GM23338 (cell line): ENCODE data around the gene FGFBP1. TPM values are rescaled to one million over a fixed set of nuclear protein-coding genes. Genes with fewer than 3 reads are reported as not detected.

ENCODE experiments used
- ATAC-seq: fragments of 200-7000 bp; cut with Tn5 transposase; 3 replicates; pipeline ENCODE4 v1.9.1; 2020
- DNase-seq: peaks from one replicate; pipeline ENCODE4 v3.0.0-alpha.2; 2015; ENCODE audit warnings: low spot score
- H2AFZ ChIP-seq: fragments of 200-600 bp; sonication (generic); 2 replicates; pipeline ENCODE4 v1.8.0; 2016; ENCODE audit warnings: antibody characterized with exemption, mild to moderate bottlenecking, moderate library complexity
- H3F3A ChIP-seq: fragments of 200-600 bp; sonication (generic); replicated peaks from 2 replicates; pipeline ENCODE4 v1.8.0; 2017; ENCODE audit warnings: antibody characterized with exemption, mixed run types, low read depth
- H3K27ac ChIP-seq: fragments of 200-600 bp; sonication (generic); 2 replicates; pipeline ENCODE4 v1.6.1; 2016; ENCODE audit warnings: low read depth
- H3K27me3 ChIP-seq: fragments of 200-600 bp; sonication (generic); 2 replicates; pipeline ENCODE4 v1.8.0; 2016; ENCODE audit warnings: mild to moderate bottlenecking, mixed run types, moderate library complexity; ENCODE audit not compliant: insufficient read depth
- H3K36me3 ChIP-seq: fragments of 200-600 bp; sonication (generic); 2 replicates; pipeline ENCODE4 v1.8.0; 2016; ENCODE audit warnings: mild to moderate bottlenecking; ENCODE audit not compliant: insufficient read depth
- H3K4me1 ChIP-seq: fragments of 200-600 bp; sonication (generic); 2 replicates; pipeline ENCODE4 v1.8.0; 2016; ENCODE audit warnings: mild to moderate bottlenecking, moderate library complexity; ENCODE audit not compliant: insufficient read depth
- H3K4me2 ChIP-seq: fragments of 200-600 bp; sonication (generic); 2 replicates; pipeline ENCODE4 v1.7.1; 2017; ENCODE audit warnings: mixed run types
- H3K4me3 ChIP-seq: fragments of 200-600 bp; sonication (generic); 2 replicates; pipeline ENCODE4 v1.6.1; 2016; ENCODE audit warnings: mixed run types
- H3K79me2 ChIP-seq: fragments of 200-600 bp; sonication (generic); replicated peaks from 2 replicates; pipeline ENCODE4 v1.8.0; 2017; ENCODE audit warnings: mild to moderate bottlenecking; ENCODE audit not compliant: insufficient read depth
- H3K9me2 ChIP-seq: fragments of 200-600 bp; sonication (generic); 2 replicates; pipeline ENCODE4 v1.8.0; 2017; ENCODE audit not compliant: insufficient read depth
- H4K20me1 ChIP-seq: fragments of 200-600 bp; sonication (generic); replicated peaks from 2 replicates; pipeline ENCODE4 v1.8.0; 2017; ENCODE audit warnings: mild to moderate bottlenecking; ENCODE audit not compliant: insufficient read depth
- H3K27ac Mint-ChIP-seq: 2 replicates; pipeline ENCODE4 v1.8.0; 2020; ENCODE audit warnings: inconsistent platforms, mild to moderate bottlenecking, moderate library complexity, mixed read lengths
- H3K27me3 Mint-ChIP-seq: 3 replicates; pipeline ENCODE4 v1.8.0; 2022; ENCODE audit warnings: low read depth, mild to moderate bottlenecking, moderate library complexity, mixed read lengths, inconsistent platforms; ENCODE audit not compliant: insufficient read depth, poor library complexity
- H3K36me3 Mint-ChIP-seq: 3 replicates; pipeline ENCODE4 v1.8.0; 2021; ENCODE audit warnings: low read depth, mild to moderate bottlenecking, inconsistent platforms, moderate library complexity, mixed read lengths
- H3K4me1 Mint-ChIP-seq: 3 replicates; pipeline ENCODE4 v1.8.0; 2020; ENCODE audit warnings: mild to moderate bottlenecking, inconsistent platforms, mixed read lengths
- H3K4me3 Mint-ChIP-seq: 3 replicates; pipeline ENCODE4 v1.8.0; 2021; ENCODE audit warnings: moderate library complexity, mild to moderate bottlenecking, inconsistent platforms, mixed read lengths
- H3K9me3 Mint-ChIP-seq: 3 replicates; pipeline ENCODE4 v1.8.0; 2020; ENCODE audit warnings: moderate library complexity, mild to moderate bottlenecking, inconsistent platforms, mixed read lengths
- CREB1 ChIP-seq: fragments of 250-450 bp; sonication (Bioruptor Pico); IDR thresholded peaks from 2 replicates; pipeline ENCODE4 v1.5.0; 2020; ENCODE audit warnings: low read depth, mild to moderate bottlenecking, moderate library complexity
- EZH2 ChIP-seq: fragments of 200-600 bp; sonication (generic); IDR thresholded peaks from one replicate; pipeline ENCODE4 v1.8.0; 2017; ENCODE audit warnings: antibody characterized with exemption, mild to moderate bottlenecking, low read depth; ENCODE audit not compliant: unreplicated experiment
- EZH2phosphoT487 ChIP-seq: fragments of 200-600 bp; sonication (generic); IDR thresholded peaks from one replicate; pipeline ENCODE4 v1.8.1; 2018; ENCODE audit warnings: antibody characterized with exemption; ENCODE audit not compliant: unreplicated experiment
- JUNB ChIP-seq: IDR thresholded peaks from one replicate; pipeline ENCODE4 v1.6.1; 2016; ENCODE audit warnings: antibody characterized with exemption; ENCODE audit not compliant: unreplicated experiment
- NANOG ChIP-seq: IDR thresholded peaks from 2 replicates; pipeline ENCODE4 v1.6.1; 2016; ENCODE audit warnings: antibody characterized with exemption, borderline replicate concordance
- POLR2AphosphoS5 ChIP-seq: IDR thresholded peaks from 2 replicates; pipeline ENCODE4 v1.6.1; 2016; ENCODE audit warnings: antibody characterized with exemption, low read depth
- ZNF114 ChIP-seq: fragments of 250-450 bp; sonication (Bioruptor Pico); IDR thresholded peaks from 2 replicates; pipeline ENCODE4 v1.5.0; 2020; ENCODE audit warnings: mild to moderate bottlenecking, moderate library complexity
- ZNF331 ChIP-seq: fragments of 250-450 bp; sonication (Bioruptor Pico); IDR thresholded peaks from 2 replicates; pipeline ENCODE4 v1.5.0; 2020; ENCODE audit warnings: low read depth, mild to moderate bottlenecking, moderate library complexity
- polyA plus RNA-seq: library from polyadenylated mRNA; unstranded; fragments of >200 nt; fragmentation: Nextera tagmentation; extraction: Ambion mirVana; gene quantifications from 2 replicates; pipeline ENCODE4 v1.2.1, GENCODE V29; 2016
- total RNA-seq: library from RNA; depleted of rRNA; stranded (reverse); fragments of >200 nt; shearing (Covaris generic); gene quantifications from 2 replicates; pipeline ENCODE4 v1.2.3, GENCODE V29; 2014
- TF ChIP-seq, protein P1 (sequence below), 2 experiments: fragments of 200-600 bp in 1 of 2; sonication (generic) in 1 of 2; conservative IDR thresholded peaks; 2 replicates each; pipeline versions ENCODE4 v1.5.1 to v1.6.1; 2016 to 2017; ENCODE audit warnings: antibody characterized with exemption in 2 of 2, low read depth in 2 of 2, mild to moderate bottlenecking in 2 of 2, moderate library complexity in 1 of 2
- TF ChIP-seq, protein P2 (sequence below): IDR thresholded peaks from 2 replicates; pipeline ENCODE4 v1.6.1; 2016; ENCODE audit warnings: antibody characterized with exemption
- TF ChIP-seq, protein P3 (sequence below): IDR thresholded peaks from one replicate; pipeline ENCODE4 v1.6.1; 2018; ENCODE audit warnings: antibody characterized with exemption; ENCODE audit not compliant: unreplicated experiment

FGFBP1 gene
- total and polyA plus RNA-seq, 2 experiments from 2014 or later: 0.15 TPM; not detected in 1

DNA sequence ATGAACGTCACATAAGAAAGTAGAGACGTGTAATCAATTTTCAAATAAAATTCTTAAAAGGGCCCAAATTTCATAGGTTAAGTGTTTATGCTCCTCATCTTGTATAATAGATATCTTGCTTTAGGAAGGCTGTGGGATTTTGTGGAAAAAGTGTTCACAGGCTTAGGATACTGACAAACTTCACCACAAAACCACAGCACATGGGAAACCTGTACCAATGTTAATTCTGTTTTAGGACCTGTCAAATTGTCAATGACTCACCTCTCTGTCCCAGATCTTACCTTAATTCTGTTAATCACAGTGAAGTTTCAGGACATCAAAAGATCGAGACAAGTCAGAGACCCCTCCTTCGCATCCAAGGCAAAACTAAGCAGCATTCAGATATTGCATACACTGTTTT is 24.2 kb downstream of the FGFBP1 start (continued):
- TF ChIP-seq, protein P1, sequence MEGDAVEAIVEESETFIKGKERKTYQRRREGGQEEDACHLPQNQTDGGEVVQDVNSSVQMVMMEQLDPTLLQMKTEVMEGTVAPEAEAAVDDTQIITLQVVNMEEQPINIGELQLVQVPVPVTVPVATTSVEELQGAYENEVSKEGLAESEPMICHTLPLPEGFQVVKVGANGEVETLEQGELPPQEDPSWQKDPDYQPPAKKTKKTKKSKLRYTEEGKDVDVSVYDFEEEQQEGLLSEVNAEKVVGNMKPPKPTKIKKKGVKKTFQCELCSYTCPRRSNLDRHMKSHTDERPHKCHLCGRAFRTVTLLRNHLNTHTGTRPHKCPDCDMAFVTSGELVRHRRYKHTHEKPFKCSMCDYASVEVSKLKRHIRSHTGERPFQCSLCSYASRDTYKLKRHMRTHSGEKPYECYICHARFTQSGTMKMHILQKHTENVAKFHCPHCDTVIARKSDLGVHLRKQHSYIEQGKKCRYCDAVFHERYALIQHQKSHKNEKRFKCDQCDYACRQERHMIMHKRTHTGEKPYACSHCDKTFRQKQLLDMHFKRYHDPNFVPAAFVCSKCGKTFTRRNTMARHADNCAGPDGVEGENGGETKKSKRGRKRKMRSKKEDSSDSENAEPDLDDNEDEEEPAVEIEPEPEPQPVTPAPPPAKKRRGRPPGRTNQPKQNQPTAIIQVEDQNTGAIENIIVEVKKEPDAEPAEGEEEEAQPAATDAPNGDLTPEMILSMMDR (conservative IDR thresholded peaks at IDR 0.05; ENCODE audit: low read depth in 2 of 2): no peak
- TF ChIP-seq EZH2 (no peak), ZNF114 (CRISPR knock-in tag) (no peak), EZH2phosphoT487 (no peak)
- TF ChIP-seq, protein P2, sequence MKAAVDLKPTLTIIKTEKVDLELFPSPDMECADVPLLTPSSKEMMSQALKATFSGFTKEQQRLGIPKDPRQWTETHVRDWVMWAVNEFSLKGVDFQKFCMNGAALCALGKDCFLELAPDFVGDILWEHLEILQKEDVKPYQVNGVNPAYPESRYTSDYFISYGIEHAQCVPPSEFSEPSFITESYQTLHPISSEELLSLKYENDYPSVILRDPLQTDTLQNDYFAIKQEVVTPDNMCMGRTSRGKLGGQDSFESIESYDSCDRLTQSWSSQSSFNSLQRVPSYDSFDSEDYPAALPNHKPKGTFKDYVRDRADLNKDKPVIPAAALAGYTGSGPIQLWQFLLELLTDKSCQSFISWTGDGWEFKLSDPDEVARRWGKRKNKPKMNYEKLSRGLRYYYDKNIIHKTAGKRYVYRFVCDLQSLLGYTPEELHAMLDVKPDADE: no peak
- TF ChIP-seq, protein P3, sequence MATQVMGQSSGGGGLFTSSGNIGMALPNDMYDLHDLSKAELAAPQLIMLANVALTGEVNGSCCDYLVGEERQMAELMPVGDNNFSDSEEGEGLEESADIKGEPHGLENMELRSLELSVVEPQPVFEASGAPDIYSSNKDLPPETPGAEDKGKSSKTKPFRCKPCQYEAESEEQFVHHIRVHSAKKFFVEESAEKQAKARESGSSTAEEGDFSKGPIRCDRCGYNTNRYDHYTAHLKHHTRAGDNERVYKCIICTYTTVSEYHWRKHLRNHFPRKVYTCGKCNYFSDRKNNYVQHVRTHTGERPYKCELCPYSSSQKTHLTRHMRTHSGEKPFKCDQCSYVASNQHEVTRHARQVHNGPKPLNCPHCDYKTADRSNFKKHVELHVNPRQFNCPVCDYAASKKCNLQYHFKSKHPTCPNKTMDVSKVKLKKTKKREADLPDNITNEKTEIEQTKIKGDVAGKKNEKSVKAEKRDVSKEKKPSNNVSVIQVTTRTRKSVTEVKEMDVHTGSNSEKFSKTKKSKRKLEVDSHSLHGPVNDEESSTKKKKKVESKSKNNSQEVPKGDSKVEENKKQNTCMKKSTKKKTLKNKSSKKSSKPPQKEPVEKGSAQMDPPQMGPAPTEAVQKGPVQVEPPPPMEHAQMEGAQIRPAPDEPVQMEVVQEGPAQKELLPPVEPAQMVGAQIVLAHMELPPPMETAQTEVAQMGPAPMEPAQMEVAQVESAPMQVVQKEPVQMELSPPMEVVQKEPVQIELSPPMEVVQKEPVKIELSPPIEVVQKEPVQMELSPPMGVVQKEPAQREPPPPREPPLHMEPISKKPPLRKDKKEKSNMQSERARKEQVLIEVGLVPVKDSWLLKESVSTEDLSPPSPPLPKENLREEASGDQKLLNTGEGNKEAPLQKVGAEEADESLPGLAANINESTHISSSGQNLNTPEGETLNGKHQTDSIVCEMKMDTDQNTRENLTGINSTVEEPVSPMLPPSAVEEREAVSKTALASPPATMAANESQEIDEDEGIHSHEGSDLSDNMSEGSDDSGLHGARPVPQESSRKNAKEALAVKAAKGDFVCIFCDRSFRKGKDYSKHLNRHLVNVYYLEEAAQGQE: no peak

DNA sequence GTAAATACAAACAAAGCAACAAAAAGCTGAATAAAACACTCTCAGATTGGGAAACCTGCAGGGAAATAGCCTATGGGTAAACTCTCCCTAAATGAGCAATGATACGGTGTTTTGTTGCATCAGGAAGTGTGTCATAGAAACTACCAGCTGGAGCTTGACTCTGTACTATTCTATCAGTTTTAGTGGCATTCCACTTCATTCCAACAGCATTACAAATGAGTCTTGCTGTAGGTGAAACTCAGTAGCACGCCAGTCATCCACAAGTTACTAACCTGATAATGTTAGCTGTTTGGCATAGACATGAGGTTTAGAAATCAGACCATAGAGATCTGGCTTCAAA is 24.9 kb downstream of the FGFBP1 start:
- Mint-ChIP-seq H3K27me3 (peaks cover 6% of the 10 kb centered on the region), H3K9me3 (peaks cover 19% of the 10 kb centered on the region), H3K4me1 (no peaks in the 10 kb centered on the region), H3K36me3 (peaks cover 6% of the 10 kb centered on the region), H3K27ac (no peak overlapping the region), H3K4me3 (no peak overlapping the region)
- Histone ChIP-seq H4K20me1 (no peaks in the 10 kb centered on the region), H3K9me2 (no peaks in the 10 kb centered on the region), H3F3A (no peaks in the 10 kb centered on the region), H3K27me3 (no peaks in the 10 kb centered on the region), H3K27ac (no peak overlapping the region), H3K4me2 (no peak overlapping the region), H3K4me3 (no peak overlapping the region), H3K79me2 (no peaks in the 10 kb centered on the region), H2AFZ (no peak overlapping the region), H3K36me3 (peaks cover 5% of the 10 kb centered on the region; the same call in 1 of the 2 replicates), H3K4me1 (no peaks in the 10 kb centered on the region)
- no peak for TF ChIP-seq CREB1 (CRISPR knock-in tag)
- no peak for TF ChIP-seq JUNB
- no peak for TF ChIP-seq ZNF331 (CRISPR knock-in tag)
- TF ChIP-seq POLR2AphosphoS5: no peak
- no peak for TF ChIP-seq NANOG
- no peak for TF ChIP-seq EZH2phosphoT487
- TF ChIP-seq, protein P3: no peak
- ATAC-seq (no peak), DNase-seq (no peak)
